A673 (cell line): ENCODE data around the gene TBC1D9B. TPM values are rescaled to one million over a fixed set of nuclear protein-coding genes. Genes with fewer than 3 reads are reported as not detected.
A peak's percentile ranks its signal among the peaks of the same experiment; 100 is the strongest.

ENCODE experiments used
- BruUV-seq: library from RNA; stranded (reverse); fragments of 400-500 nt; replicated peaks from 2 replicates; lab custom pipeline; 2021; lab: Mats Ljungman, UMichigan
- CTCF ChIA-PET: fragments of 300-600 bp; sonication (Branson Sonifier 250); formaldehyde crosslinking; loops from one replicate; lab custom pipeline; 2022; ENCODE audit warnings: antibody characterized with exemption; lab: Charles Lee
- POLR2A ChIA-PET: fragments of 300-600 bp; sonication (Branson Sonifier 250); formaldehyde crosslinking; loops from one replicate; lab custom pipeline; 2022; ENCODE audit warnings: antibody characterized with exemption; ENCODE audit not compliant: low non-redundant PET; lab: Charles Lee
- DNase-seq: peaks from one replicate; pipeline ENCODE4 v3.0.0-alpha.2; 2015; ENCODE audit warnings: low spot score
- H3K27ac ChIP-seq: fragments of 200-600 bp; sonication (generic); 2 replicates; pipeline ENCODE4 v1.5.1; 2016; ENCODE audit warnings: mixed run types, low read depth, mild to moderate bottlenecking, mixed read lengths, antibody characterized with exemption, low read length; ENCODE audit not compliant: poor library complexity, severe bottlenecking
- H3K27me3 ChIP-seq: fragments of 200-600 bp; sonication (generic); replicated peaks from 2 replicates; pipeline ENCODE4 v1.6.1; 2017; ENCODE audit warnings: mixed run types, low read depth, mild to moderate bottlenecking, mixed read lengths, antibody characterized with exemption, low read length; ENCODE audit not compliant: insufficient read depth, poor library complexity
- H3K36me3 ChIP-seq: fragments of 200-600 bp; sonication (generic); 2 replicates; pipeline ENCODE4 v1.6.1; 2016; ENCODE audit warnings: mixed run types, mild to moderate bottlenecking, mixed read lengths, antibody characterized with exemption, low read length; ENCODE audit not compliant: insufficient read depth, poor library complexity, severe bottlenecking
- H3K4me1 ChIP-seq: fragments of 200-600 bp; sonication (generic); 2 replicates; pipeline ENCODE4 v1.6.1; 2017; ENCODE audit warnings: mixed run types, mild to moderate bottlenecking, mixed read lengths, antibody characterized with exemption, low read length; ENCODE audit not compliant: insufficient read depth, poor library complexity, severe bottlenecking
- H3K4me3 ChIP-seq: fragments of 200-600 bp; sonication (generic); 2 replicates; pipeline ENCODE4 v1.5.1; 2016; ENCODE audit warnings: low read depth, mixed run types, mild to moderate bottlenecking, mixed read lengths, low read length; ENCODE audit not compliant: poor library complexity, severe bottlenecking
- H3K9me3 ChIP-seq: fragments of 200-600 bp; sonication (generic); 2 replicates; pipeline ENCODE4 v1.6.1; 2016; ENCODE audit warnings: mixed run types, low read depth, mild to moderate bottlenecking, mixed read lengths, antibody characterized with exemption, low read length; ENCODE audit not compliant: poor library complexity, severe bottlenecking
- CTCF ChIP-seq: fragments of 300-800, 200-600 bp; sonication (generic); conservative IDR thresholded peaks from 2 replicates; pipeline ENCODE4 v1.5.1; 2017; ENCODE audit warnings: low read depth, mild to moderate bottlenecking, antibody characterized with exemption, low read length, moderate library complexity, mixed read lengths
- EZH2 ChIP-seq: fragments of 200-600 bp; sonication (generic); IDR thresholded peaks from 2 replicates; pipeline ENCODE4 v1.6.1; 2017; ENCODE audit warnings: borderline replicate concordance, low read depth, mild to moderate bottlenecking, mixed read lengths, antibody characterized with exemption, low read length; ENCODE audit not compliant: poor library complexity, severe bottlenecking
- intact Hi-C: fragments of 100-400 bp; cut with micrococcal nuclease; formaldehyde crosslinking; loops from one replicate; pipeline ENCODE4 v1.10.0; 2022; ENCODE audit not compliant: unreplicated experiment
- total RNA-seq: library from RNA; stranded (reverse); gene quantifications from 2 replicates; pipeline ENCODE4 v1.2.3, GENCODE V29; 2021

Gene TBC1D9B
- total RNA-seq, 1 experiment from 2014 or later: 68.2 TPM

GRCh38 chr5:179817890-179818745 lies 89.6 kb downstream of the TBC1D9B start:
- ChIA-PET POLR2A (interaction anchor here (0.6 kb wide), 1 partner anchor 12 kb away, joined by 3 read pairs; no protein-coding TSS in a partner anchor), CTCF (no interaction called here)
- Histone ChIP-seq H3K27me3 (no peaks in the 10 kb centered on the region), H3K9me3 (no peaks in the 10 kb centered on the region), H3K27ac (peak overlapping the region; percentile 93), H3K4me1 (peaks cover 16% of the 10 kb centered on the region), H3K4me3 (no peak overlapping the region), H3K36me3 (peaks cover 8% of the 10 kb centered on the region)
- no peak for DNase-seq
- no peak for TF ChIP-seq EZH2
- TF ChIP-seq CTCF: no peak
- intact Hi-C loops: no loop called here
- no TSS peak for BruUV-seq

- ChIA-PET POLR2A (interaction anchor here (0.6 kb wide), 1 partner anchor 13 kb away, joined by 3 read pairs; no protein-coding TSS in a partner anchor), CTCF (no interaction called here)
- Histone ChIP-seq H3K4me3 (no peak overlapping the region), H3K27me3 (no peaks in the 10 kb centered on the region), H3K9me3 (no peaks in the 10 kb centered on the region), H3K36me3 (peaks cover 7% of the 10 kb centered on the region), H3K4me1 (peaks cover 16% of the 10 kb centered on the region), H3K27ac (no peak overlapping the region)
- TF ChIP-seq EZH2 (no peak), CTCF (no peak)
- no TSS peak for BruUV-seq
- DNase-seq: no peak
- intact Hi-C loops: no loop called here
Measured at GRCh38 chr5:179817470-179817840, 90.2 kb downstream of the TBC1D9B start.

GRCh38 chr5:179816796-179817469 lies 90.8 kb downstream of the TBC1D9B start:
- H3K4me3 ChIP-seq: no peak overlapping the region
- H3K27me3 ChIP-seq: no peaks in the 10 kb centered on the region
- ChIA-PET POLR2A (interaction anchor here (0.6 kb wide), 1 partner anchor 13 kb away, joined by 3 read pairs; no protein-coding TSS in a partner anchor), CTCF (no interaction called here)
- no peak for DNase-seq
- H3K9me3 ChIP-seq: no peaks in the 10 kb centered on the region
- peaks cover 7% of the 10 kb centered on the region for H3K36me3 ChIP-seq
- BruUV-seq: no TSS peak
- intact Hi-C loops: no loop called here
- peaks cover 12% of the 10 kb centered on the region for H3K4me1 ChIP-seq
- TF ChIP-seq CTCF: no peak
- no peak for TF ChIP-seq EZH2
- no peak overlapping the region for H3K27ac ChIP-seq
